HEK293T (cell line): ENCODE measurements around the gene PHKB.

Experiments
- BHLHE40 ChIP-seq: fragments of 450-650 bp; IDR thresholded peaks from 2 replicates; pipeline ENCODE4 v1.6.1; 2016; ENCODE audit warnings: mild to moderate bottlenecking, moderate library complexity, borderline replicate concordance
- CTBP1 ChIP-seq: fragments of 450-650 bp; IDR thresholded peaks from 2 replicates; pipeline ENCODE4 v1.6.1; 2016; ENCODE audit warnings: borderline replicate concordance
- ELF4 ChIP-seq: fragments of 450-650 bp; IDR thresholded peaks from 2 replicates; pipeline ENCODE4 v1.6.1; 2017; ENCODE audit warnings: antibody characterized with exemption
- FOXK2 ChIP-seq: fragments of 450-650 bp; IDR thresholded peaks from 2 replicates; pipeline ENCODE4 v1.6.1; 2016; ENCODE audit warnings: mild to moderate bottlenecking
- FOXM1 ChIP-seq: fragments of 450-650 bp; IDR thresholded peaks from 2 replicates; pipeline ENCODE4 v1.6.1; 2017; ENCODE audit warnings: mild to moderate bottlenecking, borderline replicate concordance
- HDGF ChIP-seq: fragments of 450-650 bp; IDR thresholded peaks from 2 replicates; pipeline ENCODE4 v1.6.1; 2017; ENCODE audit warnings: antibody characterized with exemption, borderline replicate concordance
- PKNOX1 ChIP-seq: fragments of 450-650 bp; IDR thresholded peaks from 2 replicates; pipeline ENCODE4 v1.6.1; 2016
- SP1 ChIP-seq: fragments of 450-650 bp; IDR thresholded peaks from 2 replicates; pipeline ENCODE4 v1.6.1; 2017
- TARDBP ChIP-seq: fragments of 450-650 bp; IDR thresholded peaks from 2 replicates; pipeline ENCODE4 v1.6.1; 2016

GRCh38 chr16:47490471-47490870 is 29.3 kb downstream of the PHKB start:
- TF ChIP-seq BHLHE40 = no peak
- no peak for TF ChIP-seq CTBP1
- no peak for TF ChIP-seq SP1
- TF ChIP-seq FOXM1 = no peak
- TF ChIP-seq FOXK2 = no peak
- TF ChIP-seq HDGF = no peak
- TF ChIP-seq TARDBP = no peak
- TF ChIP-seq PKNOX1 = no peak
- no peak for TF ChIP-seq ELF4
